ENCODE data around the gene CD81.

Gene CD81

DNA sequence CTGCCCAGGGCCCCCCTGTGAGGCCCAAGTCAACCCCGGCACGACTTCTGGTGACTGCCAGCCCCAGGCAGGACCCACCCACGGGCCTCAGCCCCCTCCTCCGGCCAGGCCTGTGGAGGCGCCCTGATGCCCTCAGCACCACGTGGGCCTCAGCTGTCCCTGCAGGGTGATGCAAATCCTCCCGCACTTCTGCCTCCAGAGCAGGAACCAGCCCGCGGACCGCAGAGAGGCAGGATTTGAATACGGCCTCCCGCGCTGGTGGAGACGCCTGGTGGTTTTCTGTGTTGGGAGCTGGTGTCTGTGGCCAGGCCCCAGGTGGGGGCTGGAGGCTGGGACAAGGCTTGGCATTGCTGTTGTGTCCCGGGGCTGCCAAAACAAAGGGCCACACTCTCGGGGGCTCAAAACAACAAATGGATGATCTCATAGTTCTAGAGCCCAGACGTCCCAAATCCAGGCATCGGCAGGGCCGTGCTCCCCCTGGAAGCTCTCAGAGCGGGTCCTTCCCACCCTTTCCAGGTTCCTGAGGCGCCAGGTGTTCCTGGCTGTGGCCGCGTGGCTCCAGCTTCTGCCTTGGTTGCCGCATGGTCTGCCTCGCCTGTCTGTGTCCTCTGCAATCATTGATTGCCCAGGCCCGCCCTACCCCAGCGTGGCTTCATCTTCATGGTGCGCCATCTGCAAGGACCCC is 47.8 kb downstream of the CD81 start:
- no peak for TF ChIP-seq EZH2phosphoT487 (IDR thresholded peaks at IDR 0.05; ENCODE audit: borderline replicate concordance, low read length)
- TF ChIP-seq, protein P1, sequence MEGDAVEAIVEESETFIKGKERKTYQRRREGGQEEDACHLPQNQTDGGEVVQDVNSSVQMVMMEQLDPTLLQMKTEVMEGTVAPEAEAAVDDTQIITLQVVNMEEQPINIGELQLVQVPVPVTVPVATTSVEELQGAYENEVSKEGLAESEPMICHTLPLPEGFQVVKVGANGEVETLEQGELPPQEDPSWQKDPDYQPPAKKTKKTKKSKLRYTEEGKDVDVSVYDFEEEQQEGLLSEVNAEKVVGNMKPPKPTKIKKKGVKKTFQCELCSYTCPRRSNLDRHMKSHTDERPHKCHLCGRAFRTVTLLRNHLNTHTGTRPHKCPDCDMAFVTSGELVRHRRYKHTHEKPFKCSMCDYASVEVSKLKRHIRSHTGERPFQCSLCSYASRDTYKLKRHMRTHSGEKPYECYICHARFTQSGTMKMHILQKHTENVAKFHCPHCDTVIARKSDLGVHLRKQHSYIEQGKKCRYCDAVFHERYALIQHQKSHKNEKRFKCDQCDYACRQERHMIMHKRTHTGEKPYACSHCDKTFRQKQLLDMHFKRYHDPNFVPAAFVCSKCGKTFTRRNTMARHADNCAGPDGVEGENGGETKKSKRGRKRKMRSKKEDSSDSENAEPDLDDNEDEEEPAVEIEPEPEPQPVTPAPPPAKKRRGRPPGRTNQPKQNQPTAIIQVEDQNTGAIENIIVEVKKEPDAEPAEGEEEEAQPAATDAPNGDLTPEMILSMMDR (IDR thresholded peaks at IDR 0.05; ENCODE audit: low read depth, low read length, poor library complexity, severe bottlenecking), result no peak
- Histone ChIP-seq H3F3A (ENCODE audit: control insufficient read depth, insufficient read depth) (no peaks in the 10 kb centered on the region), H3K27ac (ENCODE audit: low read depth, low read length) (no peak overlapping the region), H3K4me3 (ENCODE audit: low read length) (no peak overlapping the region), H3K79me2 (ENCODE audit: control insufficient read depth, low read length) (no peaks in the 10 kb centered on the region), H3K4me2 (ENCODE audit: low read length) (no peak overlapping the region), H3K9me3 (ENCODE audit: control insufficient read depth, insufficient read depth, low read length) (no peaks in the 10 kb centered on the region), H3K9me2 (replicated peaks; ENCODE audit: control insufficient read depth, low read length) (no peaks in the 10 kb centered on the region), H3K4me1 (ENCODE audit: control insufficient read depth, low read length) (no peaks in the 10 kb centered on the region), H3K27me3 (ENCODE audit: control insufficient read depth, low read length) (no peaks in the 10 kb centered on the region), H3K36me3 (ENCODE audit: control insufficient read depth, low read length) (no peaks in the 10 kb centered on the region), H4K20me1 (ENCODE audit: control insufficient read depth, insufficient read depth, low read depth, low read length) (no peaks in the 10 kb centered on the region)

DNA sequence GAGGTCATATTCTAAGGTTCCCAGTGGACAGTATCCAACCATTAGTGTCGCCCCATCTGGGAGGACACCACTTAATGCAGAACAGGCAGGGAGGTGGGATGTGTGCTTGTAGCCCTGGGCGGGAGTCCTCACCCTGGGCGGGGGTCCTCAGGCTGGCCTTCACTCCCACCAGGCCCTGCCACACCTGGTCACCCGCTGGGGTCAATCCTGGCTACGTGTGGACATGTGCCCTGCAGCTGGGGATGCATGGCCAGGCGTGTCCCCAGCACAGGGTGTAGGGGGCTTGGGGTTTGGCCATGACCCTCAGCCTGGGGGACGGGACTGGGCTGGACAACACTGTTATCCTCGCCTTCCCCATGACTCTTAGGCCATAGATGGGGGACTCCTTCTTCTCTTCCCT is 48.4 kb downstream of the CD81 start:
- H3K4me1 ChIP-seq (ENCODE audit: control insufficient read depth, low read length), result no peaks in the 10 kb centered on the region
- no peaks in the 10 kb centered on the region for H3K36me3 ChIP-seq (ENCODE audit: control insufficient read depth, low read length)
- H3F3A ChIP-seq (ENCODE audit: control insufficient read depth, insufficient read depth), result no peaks in the 10 kb centered on the region
- TF ChIP-seq, protein P1 (IDR thresholded peaks at IDR 0.05; ENCODE audit: low read depth, low read length, poor library complexity, severe bottlenecking), result no peak
- no peaks in the 10 kb centered on the region for H3K9me3 ChIP-seq (ENCODE audit: control insufficient read depth, insufficient read depth, low read length)
- no peak overlapping the region for H3K27ac ChIP-seq (ENCODE audit: low read depth, low read length)
- no peaks in the 10 kb centered on the region for H3K9me2 ChIP-seq (replicated peaks; ENCODE audit: control insufficient read depth, low read length)
- H3K4me2 ChIP-seq (ENCODE audit: low read length), result no peak overlapping the region
- no peaks in the 10 kb centered on the region for H4K20me1 ChIP-seq (ENCODE audit: control insufficient read depth, insufficient read depth, low read depth, low read length)
- no peaks in the 10 kb centered on the region for H3K27me3 ChIP-seq (ENCODE audit: control insufficient read depth, low read length)
- H3K4me3 ChIP-seq (ENCODE audit: low read length), result no peak overlapping the region
- no peaks in the 10 kb centered on the region for H3K79me2 ChIP-seq (ENCODE audit: control insufficient read depth, low read length)

DNA sequence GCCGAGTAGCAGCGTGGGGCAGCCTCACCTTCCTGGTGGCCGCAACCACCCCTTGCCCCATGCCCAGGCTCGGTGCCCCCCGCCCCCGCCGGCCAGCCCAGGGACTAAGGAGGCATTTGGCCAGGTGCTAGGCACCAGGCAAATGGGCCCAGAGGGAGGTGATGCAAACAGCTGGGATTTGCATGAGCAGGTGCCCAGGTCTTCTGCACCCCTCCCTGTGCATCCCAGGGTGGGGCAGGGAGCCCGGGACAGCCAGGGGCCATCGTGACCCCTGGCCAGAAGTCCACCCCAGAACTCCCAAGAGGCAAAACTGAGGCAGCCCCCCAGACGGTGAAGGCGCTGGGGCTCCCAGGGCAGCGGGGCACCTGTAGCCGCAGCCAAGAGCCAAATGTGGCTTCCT is 49.1 kb downstream of the CD81 start:
- no peaks in the 10 kb centered on the region for H3K27me3 ChIP-seq (ENCODE audit: control insufficient read depth, low read length)
- no peaks in the 10 kb centered on the region for H3K9me2 ChIP-seq (replicated peaks; ENCODE audit: control insufficient read depth, low read length)
- H4K20me1 ChIP-seq (ENCODE audit: control insufficient read depth, insufficient read depth, low read depth, low read length), result no peaks in the 10 kb centered on the region
- no peaks in the 10 kb centered on the region for H3K9me3 ChIP-seq (ENCODE audit: control insufficient read depth, insufficient read depth, low read length)
- no peaks in the 10 kb centered on the region for H3F3A ChIP-seq (ENCODE audit: control insufficient read depth, insufficient read depth)
- no peaks in the 10 kb centered on the region for H3K79me2 ChIP-seq (ENCODE audit: control insufficient read depth, low read length)
- no peak for TF ChIP-seq EZH2phosphoT487 (IDR thresholded peaks at IDR 0.05; ENCODE audit: borderline replicate concordance, low read length)
- TF ChIP-seq, protein P1 (IDR thresholded peaks at IDR 0.05; ENCODE audit: low read depth, low read length, poor library complexity, severe bottlenecking), result no peak
- no peaks in the 10 kb centered on the region for H3K4me1 ChIP-seq (ENCODE audit: control insufficient read depth, low read length)
- H3K36me3 ChIP-seq (ENCODE audit: control insufficient read depth, low read length), result no peaks in the 10 kb centered on the region
- H3K4me3 ChIP-seq (ENCODE audit: low read length), result no peak overlapping the region
- no peak overlapping the region for H3K4me2 ChIP-seq (ENCODE audit: low read length)
- no peak overlapping the region for H3K27ac ChIP-seq (ENCODE audit: low read depth, low read length)
